Cardiac muscle cell (in vitro differentiated cells and primary cell): ENCODE measurements around the gene WRAP73. TPM values are rescaled to one million over a fixed set of nuclear protein-coding genes. Genes with fewer than 3 reads are reported as not detected.

Experiments
- DNase-seq, 2 donors: peaks; one replicate each; pipeline versions ENCODE4 v3.0.0 to v3.0.0-alpha.2; 2010 to 2017; ENCODE audit warnings: low read depth in 1 of 2, low spot score in 1 of 2
- H3K27ac ChIP-seq: fragments of 200-600 bp; sonication (generic); 2 replicates; pipeline ENCODE4 v1.5.1; 2016
- H3K27me3 ChIP-seq: fragments of 200-600 bp; sonication (generic); 2 replicates; pipeline ENCODE4 v1.6.0; 2016; ENCODE audit warnings: control low read depth
- H3K36me3 ChIP-seq: fragments of 200-600 bp; sonication (generic); 2 replicates; pipeline ENCODE4 v1.5.1; 2016; ENCODE audit warnings: control low read depth
- H3K4me1 ChIP-seq: fragments of 200-600 bp; sonication (generic); 2 replicates; pipeline ENCODE4 v1.8.1; 2017; ENCODE audit warnings: low read depth, mild to moderate bottlenecking, mixed run types
- H3K4me3 ChIP-seq: fragments of 200-600 bp; sonication (generic); 2 replicates; pipeline ENCODE4 v1.5.1; 2016; ENCODE audit warnings: mild to moderate bottlenecking
- H3K9me3 ChIP-seq: fragments of 200-600 bp; sonication (generic); 2 replicates; pipeline ENCODE4 v1.5.1; 2017; ENCODE audit warnings: low read depth, mild to moderate bottlenecking, control low read depth
- CTCF ChIP-seq: IDR thresholded peaks from 2 replicates; pipeline ENCODE4 v1.5.1; 2012; ENCODE audit warnings: low read depth, mild to moderate bottlenecking, low read length
- polyA plus RNA-seq: library from polyadenylated mRNA; unstranded; fragments of >200 nt; fragmentation: Nextera tagmentation; extraction: Ambion mirVana; gene quantifications from 2 replicates; pipeline ENCODE4 v1.2.1, GENCODE V29; 2016
- total RNA-seq: library from RNA; depleted of rRNA; stranded (reverse); fragments of >200 nt; gene quantifications from 2 replicates; pipeline ENCODE4 v1.2.3, GENCODE V29; 2016

Gene WRAP73
- total RNA-seq, result 21.6 and 24.2 TPM in 2 replicates
- polyA plus RNA-seq, result 25.9 and 27.1 TPM in 2 replicates

GRCh38 chr1:3649342-3650247 lies at the start of gene WRAP73:
Gene WRAP73 (minus strand): TSS chr1:3650103. CDS start chr1:3649999, 104 bp downstream.
- H3K9me3 ChIP-seq, result no peaks in the 10 kb centered on the region
- peaks cover 5% of the 10 kb centered on the region for H3K36me3 ChIP-seq
- H3K27me3 ChIP-seq, result peaks cover 46% of the 10 kb centered on the region
- H3K4me3 ChIP-seq, result peak within 1 kb of the TSS; percentile 76
- H3K27ac ChIP-seq, result no peak within 1 kb of the TSS
- H3K4me1 ChIP-seq, result no peaks in the 10 kb centered on the region
- peak; percentile 28 for TF ChIP-seq CTCF
- DNase-seq, result peak; percentile 92 to 95

- Histone ChIP-seq H3K4me3 (no peak overlapping the region), H3K27ac (no peak overlapping the region), H3K4me1 (no peaks in the 10 kb centered on the region), H3K27me3 (no peaks in the 10 kb centered on the region), H3K36me3 (no peaks in the 10 kb centered on the region), H3K9me3 (no peaks in the 10 kb centered on the region)
- TF ChIP-seq CTCF, result no peak
- DNase-seq, result no peak
These were observed 49.7 kb upstream of the WRAP73 start for GRCh38 chr1:3699596-3699995.

- Histone ChIP-seq H3K36me3 (no peaks in the 10 kb centered on the region), H3K4me1 (no peaks in the 10 kb centered on the region), H3K4me3 (no peak overlapping the region), H3K9me3 (no peaks in the 10 kb centered on the region), H3K27ac (no peak overlapping the region), H3K27me3 (no peaks in the 10 kb centered on the region)
- no peak for DNase-seq
- TF ChIP-seq CTCF, result no peak
These were observed 48.9 kb upstream of the WRAP73 start for GRCh38 chr1:3698660-3699408.

GRCh38 chr1:3697810-3698209 lies 47.9 kb upstream of the WRAP73 start:
- TF ChIP-seq CTCF, result no peak
- Histone ChIP-seq H3K4me3 (no peak overlapping the region), H3K9me3 (no peaks in the 10 kb centered on the region), H3K36me3 (no peaks in the 10 kb centered on the region), H3K27ac (no peak overlapping the region), H3K4me1 (no peaks in the 10 kb centered on the region), H3K27me3 (no peaks in the 10 kb centered on the region)
- no peak for DNase-seq

- Histone ChIP-seq H3K4me1 (no peaks in the 10 kb centered on the region), H3K36me3 (no peaks in the 10 kb centered on the region), H3K27ac (no peak overlapping the region), H3K4me3 (no peak overlapping the region), H3K9me3 (no peaks in the 10 kb centered on the region), H3K27me3 (no peaks in the 10 kb centered on the region)
- TF ChIP-seq CTCF, result no peak
- no peak for DNase-seq
These were observed 47.2 kb upstream of the WRAP73 start for GRCh38 chr1:3697104-3697503.
